ENCODE data around the gene PRPSAP2. TPM values are rescaled to one million over a fixed set of nuclear protein-coding genes. Genes with fewer than 3 reads are reported as not detected.
"Not testable (repeated sequence)": the region's sequence is repeated elsewhere in the genome, so short reads cannot be mapped to it uniquely, and the experiment has no call there.

PRPSAP2 gene
- total and polyA plus RNA-seq, 2 of the 4 experiments (the other 2 are of a cell fraction), result 22.9 to 28.1 TPM

DNA sequence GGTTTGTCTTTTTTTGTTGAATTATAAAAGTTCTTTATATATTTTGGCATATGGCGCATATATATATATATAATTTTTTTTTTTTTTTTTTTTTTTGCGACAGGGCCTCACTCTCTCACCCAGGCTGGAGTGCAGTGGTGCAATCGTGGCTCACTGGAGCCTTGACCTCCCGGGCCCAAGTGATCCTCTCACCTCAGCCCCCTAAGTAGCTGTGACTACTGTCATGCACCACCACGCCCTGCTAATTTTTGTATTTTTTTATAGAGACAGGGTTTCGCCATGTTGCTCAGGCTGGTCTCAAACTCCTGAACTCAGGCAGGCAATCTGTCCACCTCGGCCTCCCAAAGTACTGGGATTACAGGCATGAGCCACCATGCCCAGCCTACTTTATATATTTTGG, 64.7 kb downstream of the PRPSAP2 start:
- H4K20me1 ChIP-seq (ENCODE audit: insufficient read depth, low read length); BruUV-seq (replicated peaks); H2BK5ac ChIP-seq (ENCODE audit: low read depth, low read length, poor library complexity, severe bottlenecking); H4K8ac ChIP-seq (ENCODE audit: low read depth in 2 of 2, low read length in 2 of 2); ATAC-seq (ENCODE audit: low read depth); H3K18ac ChIP-seq (ENCODE audit: low read depth, low read length); H3K4me3 ChIP-seq (ENCODE audit: insufficient read depth, low read depth, low read length); H4K91ac ChIP-seq (ENCODE audit: insufficient read depth, low read depth, low read length); H3K14ac ChIP-seq (replicated peaks; ENCODE audit: low read depth, low read length); H3K9me3 ChIP-seq (ENCODE audit: control insufficient read depth, insufficient read depth, low read length); in situ Hi-C loops (cut with MboI; ENCODE audit: low sequenced_read_pairs); H3K27ac ChIP-seq (ENCODE audit: insufficient read depth, low read length); H3K4me1 ChIP-seq (ENCODE audit: control insufficient read depth, insufficient read depth, low read length); H3K56ac ChIP-seq (ENCODE audit: extremely low read depth, insufficient read depth, low read length); POLR2A ChIA-PET (ENCODE audit: unreplicated experiment); H2AK5ac ChIP-seq (ENCODE audit: low read depth, low read length); H3K36me3 ChIP-seq (ENCODE audit: control insufficient read depth, insufficient read depth, low read length); H2AK9ac ChIP-seq (replicated peaks; ENCODE audit: low read depth, low read length, poor library complexity); H3K9ac ChIP-seq (ENCODE audit: low read depth, low read length); H3K4ac ChIP-seq (ENCODE audit: low read depth, low read length); H2AFZ ChIP-seq (replicated peaks; ENCODE audit: low read length, poor library complexity); H2BK120ac ChIP-seq (ENCODE audit: low read depth, low read length); H3K23ac ChIP-seq (ENCODE audit: low read depth, low read length); DNase-seq; intact Hi-C loops (cut with micrococcal nuclease); H2BK20ac ChIP-seq (ENCODE audit: low read depth, low read length); H3K27me3 ChIP-seq (ENCODE audit: control insufficient read depth, insufficient read depth, low read length); H4K5ac ChIP-seq (ENCODE audit: low read depth, low read length); CTCF ChIA-PET; dilution Hi-C loops (cut with HindIII; ENCODE audit: low sequenced_read_pairs, unreplicated experiment); H3K4me2 ChIP-seq (ENCODE audit: low read depth, low read length); H2BK15ac ChIP-seq (ENCODE audit: low read depth, low read length): not testable (repeated sequence)
- WGBS, 2 experiments (ENCODE audit: extremely low coverage in 2 of 2, insufficient read length in 1 of 2), result no CpG with 5 or more reads among the region's 7 CpGs
- Histone ChIP-seq H3K79me1 (ENCODE audit: low read depth in 1 of 2, low read length in 2 of 2) (peaks cover 14 to 41% of the 10 kb centered on the region in 2 experiments), H3K9me1 (ENCODE audit: insufficient read depth, low read length) (peaks cover 15% of the 10 kb centered on the region)
